DMS 273 treated with DMSO at 0.1 percent for 48 hours (cell line): Measurements from ENCODE around the gene UTY.
"Not testable (repeated sequence)": the region's sequence is repeated elsewhere in the genome, so short reads cannot be mapped to it uniquely, and the experiment has no call there.

Source experiments
- DNase-seq: peaks from one replicate; lab custom pipeline; 2025; lab: John Stamatoyannopoulos, UW

The UTY gene

DNA sequence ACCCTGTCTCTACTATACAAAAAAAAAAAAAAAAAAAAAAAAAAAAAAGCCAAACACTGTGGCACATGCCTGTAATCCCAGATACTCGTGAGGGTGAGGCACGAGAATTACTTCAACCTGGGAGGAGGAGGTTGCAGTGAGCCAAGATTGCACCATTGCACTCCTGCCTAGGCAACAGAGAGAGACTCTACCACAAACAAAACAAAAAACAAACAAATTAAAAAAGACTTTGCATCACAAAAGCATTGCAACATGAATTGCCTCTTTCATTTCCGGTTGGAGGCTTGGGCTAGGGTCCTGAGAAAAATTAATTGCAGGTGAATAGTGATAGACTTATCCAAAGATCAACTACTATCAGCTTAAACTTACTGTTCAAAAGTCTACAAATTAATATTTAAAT is 180.4 kb downstream of the UTY start:
- DNase-seq, result no peak

DNA sequence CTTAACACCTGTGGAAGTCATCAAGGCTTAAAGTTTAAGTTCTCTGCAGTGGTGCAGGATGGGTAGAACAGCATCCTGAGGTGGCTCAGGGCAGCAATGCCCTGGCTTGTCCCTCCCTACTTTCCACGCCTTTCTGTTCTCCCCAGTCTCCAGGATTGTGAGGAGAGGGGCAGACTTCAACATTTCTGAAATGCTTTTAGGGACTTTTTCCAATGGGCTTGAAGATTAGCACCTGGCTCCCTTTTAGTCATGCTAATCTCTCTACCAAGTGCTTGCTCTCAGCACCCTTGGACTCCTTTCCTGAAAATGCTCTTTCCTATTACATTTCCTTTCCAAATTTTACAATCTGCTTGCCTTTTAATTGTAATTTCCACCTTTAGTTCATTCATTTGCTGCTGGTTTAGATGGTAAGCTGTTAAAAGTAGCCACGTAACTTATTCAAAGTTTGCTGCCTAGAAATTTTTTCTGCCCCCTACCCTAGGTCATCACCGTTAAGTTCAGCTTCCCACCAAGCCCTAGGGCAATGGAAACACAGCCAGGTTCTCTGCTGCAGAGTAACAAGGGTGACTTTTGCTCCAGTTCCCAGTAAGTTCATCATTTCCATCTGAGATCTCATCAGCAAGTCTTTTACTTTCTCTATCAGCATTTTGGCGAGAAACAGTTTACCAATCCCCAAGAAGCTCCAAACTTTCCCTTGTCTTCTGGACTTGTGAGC is 183.5 kb downstream of the UTY start:
- DNase-seq, result no peak

GRCh38 chrY:13295026-13295425 is 184.8 kb downstream of the UTY start:
- no peak for DNase-seq

DNA sequence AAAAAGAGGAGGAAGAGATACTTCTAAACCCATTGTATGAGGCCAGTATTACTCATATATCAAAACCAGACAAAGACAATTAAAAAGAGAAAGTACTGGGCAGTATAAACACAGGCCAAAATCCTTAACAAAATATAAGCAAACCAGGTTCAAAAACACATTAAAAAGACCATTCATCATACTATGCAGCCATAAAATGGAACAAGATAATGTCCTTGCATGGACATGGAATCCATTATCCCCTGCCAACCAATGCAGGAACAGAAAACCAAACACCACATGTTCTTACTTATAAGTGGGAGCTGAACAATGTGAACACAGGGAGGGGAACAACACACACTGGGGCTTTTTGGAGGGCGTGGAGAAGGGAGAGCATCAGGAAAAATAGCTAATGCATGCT is 188.6 kb downstream of the UTY start:
- no peak for DNase-seq

DNA sequence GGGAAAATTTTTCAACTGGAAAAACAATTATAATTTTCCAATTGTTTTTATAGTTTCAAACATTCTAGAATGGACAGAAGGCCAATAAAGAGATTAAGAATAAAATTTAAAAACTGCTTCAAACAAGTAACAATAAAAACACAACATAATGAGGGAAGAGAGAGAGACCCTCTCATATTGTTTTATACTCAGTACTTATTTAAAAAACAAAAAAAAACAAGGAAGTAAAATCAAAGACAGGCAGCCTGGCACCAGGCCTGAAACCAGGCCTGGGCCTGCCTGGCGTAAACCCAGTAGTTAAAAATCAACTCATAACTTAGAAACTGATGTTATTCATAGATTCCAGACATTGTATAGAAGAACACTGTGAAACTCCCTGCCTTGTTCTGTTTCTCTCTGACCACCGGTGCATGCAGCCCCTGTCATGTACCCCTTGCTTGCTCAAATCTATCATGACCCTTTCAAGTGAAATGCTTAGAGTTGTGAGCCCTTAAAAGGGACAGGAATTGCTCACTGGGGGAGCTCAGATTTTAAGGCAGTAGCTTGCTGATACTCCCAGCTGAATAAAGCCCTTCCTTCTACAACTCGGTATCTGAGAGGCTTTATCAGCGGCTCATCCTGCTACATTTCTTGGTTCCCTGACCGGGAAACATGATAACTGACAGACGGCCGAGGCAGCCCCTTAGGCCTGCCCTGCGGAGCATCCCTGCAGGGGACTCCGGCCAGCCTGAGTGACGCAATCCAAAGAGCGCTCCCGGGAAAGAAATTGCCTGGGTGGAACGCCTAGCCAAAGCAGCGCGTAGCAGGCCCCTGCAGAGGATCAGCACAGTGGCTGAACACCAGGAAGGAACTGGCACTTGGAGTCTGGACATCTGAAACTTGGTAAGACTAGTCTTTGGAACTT is 197.4 kb downstream of the UTY start:
- not testable (repeated sequence) for DNase-seq

DNA sequence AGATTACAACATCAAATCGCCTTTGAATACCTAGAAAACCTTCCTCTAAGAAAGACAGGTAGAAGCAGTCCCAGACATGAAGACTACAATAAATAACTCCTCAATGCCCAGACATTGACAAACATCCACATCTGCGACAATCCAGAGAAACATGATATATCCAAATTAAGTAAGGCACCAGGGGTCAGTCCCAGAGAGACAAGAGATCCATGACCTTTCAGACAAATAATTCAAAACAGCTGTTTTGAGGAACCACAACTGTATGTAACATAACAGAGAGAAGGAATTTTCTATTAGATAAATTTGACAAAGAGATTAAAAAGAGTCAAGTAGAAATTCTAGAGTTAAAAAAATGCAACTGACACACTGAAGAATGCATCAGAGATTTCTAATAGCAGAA is 200.3 kb downstream of the UTY start:
- DNase-seq, result no peak

DNA sequence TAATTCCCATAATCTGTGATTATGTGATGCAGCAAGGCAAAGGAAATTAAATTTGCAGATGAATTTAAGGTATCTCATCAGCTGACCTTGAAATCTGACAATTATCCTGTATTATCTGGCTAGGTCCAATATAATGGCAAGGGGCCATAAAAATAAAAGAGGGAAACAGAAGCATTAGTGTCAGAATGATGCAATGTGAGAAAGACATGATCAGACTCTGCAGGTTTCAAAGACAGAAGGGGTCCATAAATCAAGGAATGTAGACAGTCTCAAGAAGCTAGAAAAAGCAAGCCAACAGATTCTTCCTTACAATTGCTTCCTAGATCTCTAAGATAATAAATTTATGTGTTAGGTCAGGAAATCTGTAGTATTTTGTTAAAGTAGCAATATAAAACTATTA is 208.1 kb downstream of the UTY start:
- no peak for DNase-seq

DNA sequence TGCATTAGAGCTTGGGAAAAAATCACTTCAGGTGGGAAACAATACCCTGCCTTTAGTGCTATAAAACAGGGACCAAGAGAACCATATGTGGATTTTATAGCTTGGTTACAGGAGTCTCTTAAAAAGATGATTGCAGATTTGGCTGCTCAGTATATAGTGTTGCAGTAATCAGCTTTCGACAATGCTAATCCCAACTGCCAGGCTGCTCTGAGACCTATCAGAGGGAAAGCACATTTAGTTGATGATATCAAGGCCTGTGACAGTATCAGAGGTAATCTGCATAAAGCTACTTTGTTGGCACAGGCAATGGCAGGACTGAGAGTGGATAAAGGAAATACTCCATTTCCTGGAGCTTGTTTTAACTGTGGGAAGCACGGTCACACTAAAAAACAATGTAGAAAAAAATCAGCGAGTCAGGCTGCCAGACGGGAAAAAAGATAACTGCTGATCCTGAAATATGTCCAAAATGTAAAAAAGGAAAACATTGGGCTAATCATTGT is 225.8 kb downstream of the UTY start:
- not testable (repeated sequence) for DNase-seq

DNA sequence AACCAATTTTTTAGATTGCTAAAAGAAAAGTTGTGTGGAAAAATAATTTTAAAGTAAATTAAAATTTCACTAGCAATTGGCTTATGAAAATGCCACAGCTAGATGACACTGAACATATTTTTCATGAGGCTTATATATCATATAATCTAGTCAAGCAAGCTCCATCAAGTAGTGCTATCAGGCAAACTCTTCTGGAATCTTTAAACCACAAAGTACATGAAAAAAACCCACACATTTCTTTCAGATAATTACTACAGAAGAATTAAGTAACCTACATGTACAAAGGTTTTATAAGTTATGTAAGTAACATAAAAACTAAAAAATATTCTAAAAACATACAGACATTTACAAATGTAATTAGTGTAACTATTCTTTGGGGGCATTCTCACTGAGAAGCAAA is 229.4 kb downstream of the UTY start:
- no peak for DNase-seq

GRCh38 chrY:13243716-13244115 is 236.1 kb downstream of the UTY start:
- DNase-seq, result no peak

DNA sequence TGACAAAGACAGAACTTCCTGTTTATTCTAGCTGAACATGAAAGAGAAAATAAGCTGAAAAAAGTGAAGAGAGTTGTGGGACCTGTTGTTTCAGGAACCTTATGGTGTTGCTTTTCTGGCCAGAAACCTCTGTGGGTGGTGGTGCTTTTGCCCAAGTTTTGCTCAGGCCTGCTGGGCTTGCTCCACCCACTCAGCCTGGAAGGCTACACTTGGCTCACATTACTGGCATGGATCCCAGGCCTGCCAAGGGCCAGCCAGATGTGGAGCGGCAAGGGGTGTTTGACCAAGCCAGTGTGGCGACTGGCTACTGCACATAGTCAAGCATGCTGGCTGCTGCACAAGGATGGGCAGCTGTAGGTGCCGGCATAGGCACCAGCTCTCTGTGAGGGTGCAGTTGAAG is 245.9 kb downstream of the UTY start:
- DNase-seq, result no peak

DNA sequence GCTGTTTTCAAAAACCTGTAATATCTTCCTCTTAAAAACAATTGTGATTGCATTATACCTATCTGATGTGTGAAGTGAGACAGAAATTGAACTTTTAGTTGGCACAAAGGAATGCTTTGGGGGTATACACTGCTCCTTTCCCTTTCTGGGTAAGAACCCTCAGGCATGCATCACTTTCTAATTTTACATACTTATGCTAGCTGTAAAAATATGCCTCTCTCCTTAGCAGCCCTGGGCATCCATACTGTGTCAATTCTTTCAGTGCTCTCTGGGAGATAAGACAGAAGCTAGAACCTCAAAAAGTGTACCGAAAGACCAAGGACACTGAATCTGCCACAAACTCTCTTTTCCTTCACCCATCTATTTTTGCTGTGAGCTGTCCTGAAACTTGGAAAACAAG is 246.7 kb downstream of the UTY start:
- DNase-seq, result no peak

- DNase-seq, result no peak
These were observed 252.4 kb downstream of the UTY start for GRCh38 chrY:13227354-13227953.

DNA sequence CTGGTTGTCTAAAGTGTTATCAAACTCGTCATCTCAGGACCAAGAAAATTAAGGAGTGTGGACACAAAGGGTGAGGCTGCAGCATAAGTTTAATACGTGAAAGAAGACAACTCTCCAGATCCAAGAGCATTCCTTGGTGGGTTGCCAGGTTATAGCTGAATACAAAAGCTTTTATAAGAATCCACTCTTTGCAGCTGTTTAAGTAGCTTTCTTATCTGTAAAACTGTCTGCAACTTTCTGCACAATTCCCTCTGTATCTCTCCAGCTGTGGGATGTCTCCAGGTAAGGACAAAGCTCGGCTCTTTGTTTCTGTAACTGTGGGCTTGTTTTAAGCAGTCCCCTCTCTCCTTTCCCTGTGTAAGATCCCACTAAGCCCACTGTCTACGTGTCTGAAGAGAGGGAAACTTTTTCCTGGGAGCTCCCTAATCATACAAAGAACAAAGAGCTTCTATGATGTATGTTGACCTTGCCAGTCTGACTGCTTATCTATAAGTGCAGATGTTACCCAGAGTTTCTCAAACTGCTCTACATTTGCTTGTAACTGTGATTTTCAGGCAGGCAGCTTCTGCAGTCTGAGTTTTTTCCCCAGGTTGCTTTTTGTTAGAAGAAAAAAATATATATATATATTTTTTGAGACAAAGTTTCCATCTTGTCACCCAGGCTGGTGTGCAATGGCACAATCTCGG is 268.7 kb downstream of the UTY start:
- DNase-seq, result no peak

DNA sequence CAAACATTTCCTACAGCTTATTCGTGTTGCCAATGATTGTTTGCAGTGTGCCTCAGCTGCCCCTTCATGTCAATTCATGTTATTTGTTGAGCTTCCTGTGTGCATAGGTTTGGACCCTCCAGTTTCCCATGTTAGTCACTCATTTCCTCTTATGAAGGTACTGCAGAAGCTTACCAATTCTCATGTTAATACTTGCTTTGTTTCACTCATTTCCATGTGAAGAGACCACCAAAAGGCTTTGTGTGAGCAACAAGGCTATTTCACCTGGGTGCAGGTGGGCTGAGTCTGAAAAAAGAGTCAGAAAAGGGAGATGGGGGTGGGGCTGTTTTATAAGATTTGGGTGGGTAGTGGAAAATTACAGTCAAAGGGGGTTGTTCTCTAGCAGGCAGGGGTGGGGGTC is 274.6 kb downstream of the UTY start:
- no peak for DNase-seq
